Measurements from ENCODE around the gene L3MBTL4.

The L3MBTL4 gene

GRCh38 chr18:6257950-6258349 lies 156.8 kb downstream of the L3MBTL4 start:
- in situ Hi-C loops (cut with MboI; ENCODE audit: low sequenced_read_pairs) = no loop called here

GRCh38 chr18:6256521-6256920 lies 158.2 kb downstream of the L3MBTL4 start:
- in situ Hi-C loops (cut with MboI; ENCODE audit: low sequenced_read_pairs) = no loop called here

- in situ Hi-C loops (cut with MboI; ENCODE audit: low sequenced_read_pairs) = no loop called here
Measured at GRCh38 chr18:6255886-6256285, 158.8 kb downstream of the L3MBTL4 start.

- in situ Hi-C loops (cut with MboI; ENCODE audit: low sequenced_read_pairs) = no loop called here
Measured at GRCh38 chr18:6255116-6255705, 159.5 kb downstream of the L3MBTL4 start.

- in situ Hi-C loops (cut with MboI; ENCODE audit: low sequenced_read_pairs) = no loop called here
Measured at GRCh38 chr18:6254456-6254855, 160.3 kb downstream of the L3MBTL4 start.

- in situ Hi-C loops (cut with MboI; ENCODE audit: low sequenced_read_pairs) = no loop called here
Measured at GRCh38 chr18:6251084-6251483, 163.6 kb downstream of the L3MBTL4 start.

GRCh38 chr18:6249788-6250187 lies 164.9 kb downstream of the L3MBTL4 start:
- in situ Hi-C loops (cut with MboI; ENCODE audit: low sequenced_read_pairs) = no loop called here

GRCh38 chr18:6249170-6249569 lies 165.5 kb downstream of the L3MBTL4 start:
- in situ Hi-C loops (cut with MboI; ENCODE audit: low sequenced_read_pairs) = no loop called here

GRCh38 chr18:6248017-6248416 lies 166.7 kb downstream of the L3MBTL4 start:
- in situ Hi-C loops (cut with MboI; ENCODE audit: low sequenced_read_pairs) = no loop called here

GRCh38 chr18:6242004-6242403 lies 172.7 kb downstream of the L3MBTL4 start:
- in situ Hi-C loops (cut with MboI; ENCODE audit: low sequenced_read_pairs) = no loop called here

- in situ Hi-C loops (cut with MboI; ENCODE audit: low sequenced_read_pairs) = no loop called here
Measured at GRCh38 chr18:6239716-6240115, 175.0 kb downstream of the L3MBTL4 start.

- in situ Hi-C loops (cut with MboI; ENCODE audit: low sequenced_read_pairs) = no loop called here
Measured at GRCh38 chr18:6236258-6236657, 178.5 kb downstream of the L3MBTL4 start.

GRCh38 chr18:6222271-6222670 lies 192.4 kb downstream of the L3MBTL4 start:
- in situ Hi-C loops (cut with MboI; ENCODE audit: low sequenced_read_pairs) = no loop called here

- in situ Hi-C loops (cut with MboI; ENCODE audit: low sequenced_read_pairs) = no loop called here
Measured at GRCh38 chr18:6221602-6222014, 193.1 kb downstream of the L3MBTL4 start.

- in situ Hi-C loops (cut with MboI; ENCODE audit: low sequenced_read_pairs) = no loop called here
Measured at GRCh38 chr18:6220129-6220528, 194.6 kb downstream of the L3MBTL4 start.

GRCh38 chr18:6219116-6219717 lies 195.5 kb downstream of the L3MBTL4 start:
- in situ Hi-C loops (cut with MboI; ENCODE audit: low sequenced_read_pairs) = no loop called here

- in situ Hi-C loops (cut with MboI; ENCODE audit: low sequenced_read_pairs) = no loop called here
Measured at GRCh38 chr18:6215888-6216287, 198.8 kb downstream of the L3MBTL4 start.

GRCh38 chr18:6211174-6211504 lies 203.6 kb downstream of the L3MBTL4 start:
- in situ Hi-C loops (cut with MboI; ENCODE audit: low sequenced_read_pairs) = no loop called here

GRCh38 chr18:6210349-6211173 lies 204.2 kb downstream of the L3MBTL4 start:
- in situ Hi-C loops (cut with MboI; ENCODE audit: low sequenced_read_pairs) = no loop called here

GRCh38 chr18:6207941-6208340 lies 206.8 kb downstream of the L3MBTL4 start:
- in situ Hi-C loops (cut with MboI; ENCODE audit: low sequenced_read_pairs) = no loop called here

GRCh38 chr18:6207116-6207515 lies 207.6 kb downstream of the L3MBTL4 start:
- in situ Hi-C loops (cut with MboI; ENCODE audit: low sequenced_read_pairs) = no loop called here

GRCh38 chr18:6205706-6206105 lies 209.0 kb downstream of the L3MBTL4 start:
- in situ Hi-C loops (cut with MboI; ENCODE audit: low sequenced_read_pairs) = no loop called here
